HG03378 (cell line): ENCODE measurements around the gene GHDC.
"Not testable (repeated sequence)": the region's sequence is repeated elsewhere in the genome, so short reads cannot be mapped to it uniquely, and the experiment has no call there.

Source experiments
- ATAC-seq: cut with Tn5 transposase; IDR thresholded peaks from one replicate; pipeline ENCODE4 v1.9.1; 2021; ENCODE audit warnings: mild to moderate bottlenecking, moderate library complexity; ENCODE audit not compliant: unreplicated experiment

Gene GHDC, protein sequence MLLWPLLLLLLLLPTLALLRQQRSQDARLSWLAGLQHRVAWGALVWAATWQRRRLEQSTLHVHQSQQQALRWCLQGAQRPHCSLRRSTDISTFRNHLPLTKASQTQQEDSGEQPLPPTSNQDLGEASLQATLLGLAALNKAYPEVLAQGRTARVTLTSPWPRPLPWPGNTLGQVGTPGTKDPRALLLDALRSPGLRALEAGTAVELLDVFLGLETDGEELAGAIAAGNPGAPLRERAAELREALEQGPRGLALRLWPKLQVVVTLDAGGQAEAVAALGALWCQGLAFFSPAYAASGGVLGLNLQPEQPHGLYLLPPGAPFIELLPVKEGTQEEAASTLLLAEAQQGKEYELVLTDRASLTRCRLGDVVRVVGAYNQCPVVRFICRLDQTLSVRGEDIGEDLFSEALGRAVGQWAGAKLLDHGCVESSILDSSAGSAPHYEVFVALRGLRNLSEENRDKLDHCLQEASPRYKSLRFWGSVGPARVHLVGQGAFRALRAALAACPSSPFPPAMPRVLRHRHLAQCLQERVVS

GRCh38 chr17:42193969-42194899 lies at the start of gene GHDC:
Gene GHDC, minus strand, starts transcription at chr17:42194494. Its CDS starts 913 bp downstream, at chr17:42193581.
- no peak for ATAC-seq

DNA sequence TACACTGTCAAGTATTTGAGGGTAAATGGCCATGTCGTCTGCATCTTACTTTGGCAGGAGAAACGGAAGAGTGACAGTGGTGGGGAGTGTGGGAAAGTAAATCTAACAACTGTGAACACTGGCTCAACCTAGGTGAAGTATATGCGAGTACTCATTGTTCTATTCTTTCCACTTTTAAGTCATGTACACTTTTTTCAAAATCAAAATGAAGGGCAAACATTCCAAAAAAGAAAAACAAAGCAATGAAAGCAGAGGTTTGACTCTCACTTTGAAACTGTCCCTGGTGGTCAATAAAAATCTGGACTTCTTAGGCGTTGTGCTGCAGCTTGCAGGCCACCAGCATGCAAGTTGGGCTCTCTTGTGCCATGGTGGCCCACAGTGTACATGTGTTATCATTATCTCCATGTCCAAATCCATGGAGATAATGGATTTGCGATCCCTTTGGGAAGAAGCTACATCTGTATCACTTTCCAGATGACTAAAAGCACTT lies 49.2 kb upstream of the GHDC start:
- no peak for ATAC-seq

DNA sequence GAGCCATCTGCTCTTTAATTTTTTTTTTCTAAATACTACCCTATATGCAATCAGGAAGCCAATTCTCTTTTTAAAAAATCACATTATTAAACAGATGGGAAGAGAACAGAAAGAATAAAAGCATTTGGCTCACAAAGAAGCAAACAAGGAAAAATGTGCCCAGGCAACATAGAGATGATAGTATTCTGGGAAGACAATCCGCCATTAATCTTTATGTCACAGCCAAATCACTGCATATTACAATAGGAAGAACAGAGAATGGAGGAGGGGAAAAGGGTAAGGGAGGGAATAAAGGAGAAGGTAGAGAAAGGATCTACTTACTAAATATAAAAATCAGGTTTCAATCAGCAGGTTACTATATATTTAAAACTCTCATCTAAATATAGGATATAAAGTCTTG lies 47.6 kb upstream of the GHDC start:
- ATAC-seq = no peak

DNA sequence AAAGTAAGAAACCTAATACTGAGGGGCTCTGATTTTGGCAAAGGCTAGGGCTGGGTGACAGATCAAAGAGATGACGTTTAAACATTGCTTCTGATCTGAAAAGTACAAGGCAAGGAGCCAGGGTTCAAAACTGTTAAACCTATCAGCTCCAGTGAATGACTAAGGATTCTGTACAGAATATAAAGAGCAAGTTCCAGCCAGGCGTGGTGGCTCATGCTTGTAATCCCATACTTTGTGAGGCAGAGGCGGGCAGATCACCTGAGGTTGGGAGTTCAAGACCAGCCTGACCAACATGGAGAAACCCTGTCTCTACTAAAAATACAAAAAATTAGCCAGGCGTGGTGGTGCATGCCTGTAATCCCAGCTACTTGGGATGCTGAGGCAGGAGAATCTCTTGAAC lies 46.6 kb upstream of the GHDC start:
- not testable (repeated sequence) for ATAC-seq

GRCh38 chr17:42240201-42240600 lies 45.9 kb upstream of the GHDC start:
- ATAC-seq = no peak

DNA sequence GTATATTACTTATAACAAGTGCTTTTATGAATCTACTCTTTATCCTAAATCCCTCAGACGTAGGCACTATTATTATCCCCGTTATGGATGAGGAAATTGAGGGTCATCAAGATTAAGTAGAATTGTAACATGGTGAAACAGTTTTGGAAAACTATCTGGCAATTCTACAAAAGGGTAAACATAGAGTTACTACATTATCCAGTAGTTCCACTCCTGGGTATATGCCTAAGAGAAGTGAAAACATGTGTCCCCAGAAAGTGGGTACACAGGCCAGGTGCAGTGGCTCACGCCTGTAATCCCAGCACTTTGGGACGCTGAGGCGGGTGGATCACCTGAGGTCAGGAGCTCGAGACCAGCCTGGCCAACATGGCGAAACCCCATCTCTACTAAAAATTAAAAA lies 45.3 kb upstream of the GHDC start:
- ATAC-seq = not testable (repeated sequence)

DNA sequence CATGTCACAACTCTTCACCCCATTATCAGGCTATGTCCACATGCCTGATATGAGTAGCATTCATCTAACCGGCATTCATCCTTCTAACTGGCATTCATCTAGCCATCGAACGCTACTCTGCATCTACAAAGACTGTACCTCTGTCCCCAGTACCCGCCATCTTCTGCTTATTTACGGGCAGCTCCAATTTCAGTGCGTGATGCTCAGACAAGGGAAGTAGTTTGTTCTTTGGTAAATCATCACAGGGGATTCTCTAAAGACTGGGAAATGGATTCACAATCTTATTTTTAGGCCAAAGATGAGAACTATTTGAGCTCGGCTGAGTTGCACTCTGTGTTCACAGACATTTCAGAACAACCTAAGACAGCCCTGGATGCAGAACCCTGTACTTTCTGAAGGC lies 42.5 kb upstream of the GHDC start:
- no peak for ATAC-seq

DNA sequence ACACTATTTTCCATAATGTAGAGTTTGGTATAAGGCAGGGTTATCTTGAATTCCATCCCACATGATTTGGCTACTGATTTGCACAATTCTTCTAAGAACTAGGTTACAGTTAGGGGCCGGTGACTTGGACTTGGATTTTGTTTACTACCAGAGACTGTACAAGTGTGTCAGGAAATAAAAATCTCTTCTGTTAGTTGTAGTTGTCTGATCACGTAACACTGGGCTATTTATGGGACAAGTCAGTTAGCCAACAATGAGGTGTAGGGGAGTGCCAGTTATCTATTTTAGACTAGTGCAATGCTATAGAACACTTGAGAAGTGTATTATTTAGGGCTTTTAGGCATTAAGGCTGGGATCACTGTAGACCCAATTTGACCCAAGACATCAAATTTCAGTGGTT lies 39.7 kb upstream of the GHDC start:
- no peak for ATAC-seq

- no peak for ATAC-seq
Observed at GRCh38 chr17:42233156-42233555, 38.9 kb upstream of the GHDC start.

GRCh38 chr17:42230225-42230624 lies 35.9 kb upstream of the GHDC start:
- ATAC-seq = no peak

DNA sequence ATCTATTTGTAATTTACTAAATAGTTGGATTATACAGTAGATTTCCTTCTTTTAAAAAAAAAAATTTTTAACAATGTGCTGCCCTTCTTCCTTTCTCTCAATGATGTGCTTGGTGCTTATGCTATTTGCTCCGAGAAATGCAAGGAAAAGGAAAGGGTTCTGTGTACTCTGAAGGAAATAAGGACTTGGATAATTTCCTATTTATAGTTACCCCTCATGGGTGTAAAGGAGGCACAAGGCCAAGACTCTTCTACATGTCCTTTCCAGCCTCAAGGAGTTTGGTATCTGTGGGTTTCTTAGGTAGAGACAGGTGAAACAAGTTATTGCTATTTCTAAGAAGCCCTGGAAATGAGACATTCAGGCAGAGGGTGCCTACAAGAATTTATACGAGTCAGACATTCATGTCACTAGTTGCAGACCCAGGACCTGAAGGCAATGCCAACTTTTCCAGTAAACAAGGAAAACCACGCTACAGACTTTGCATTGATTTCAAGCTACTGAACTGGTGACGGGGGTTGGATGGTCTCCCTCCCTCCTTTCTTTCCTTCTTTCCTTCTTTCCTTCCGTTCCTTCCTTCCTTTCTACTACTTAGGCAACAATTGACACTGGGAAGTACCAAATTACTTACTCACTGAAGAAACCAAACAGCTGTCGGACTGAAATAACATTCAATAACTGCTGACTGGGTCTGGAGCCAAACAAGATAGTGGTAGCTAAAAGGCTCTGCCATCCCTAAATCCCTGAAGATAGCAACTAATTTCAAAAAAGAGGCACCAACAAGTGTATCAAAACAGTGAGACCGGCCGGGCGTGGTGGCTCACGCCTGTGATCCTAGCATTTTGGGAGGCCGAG lies 33.8 kb upstream of the GHDC start:
- no peak for ATAC-seq

GRCh38 chr17:42225646-42226045 lies 31.4 kb upstream of the GHDC start:
- no peak for ATAC-seq

GRCh38 chr17:42224651-42225050 lies 30.4 kb upstream of the GHDC start:
- ATAC-seq = no peak

DNA sequence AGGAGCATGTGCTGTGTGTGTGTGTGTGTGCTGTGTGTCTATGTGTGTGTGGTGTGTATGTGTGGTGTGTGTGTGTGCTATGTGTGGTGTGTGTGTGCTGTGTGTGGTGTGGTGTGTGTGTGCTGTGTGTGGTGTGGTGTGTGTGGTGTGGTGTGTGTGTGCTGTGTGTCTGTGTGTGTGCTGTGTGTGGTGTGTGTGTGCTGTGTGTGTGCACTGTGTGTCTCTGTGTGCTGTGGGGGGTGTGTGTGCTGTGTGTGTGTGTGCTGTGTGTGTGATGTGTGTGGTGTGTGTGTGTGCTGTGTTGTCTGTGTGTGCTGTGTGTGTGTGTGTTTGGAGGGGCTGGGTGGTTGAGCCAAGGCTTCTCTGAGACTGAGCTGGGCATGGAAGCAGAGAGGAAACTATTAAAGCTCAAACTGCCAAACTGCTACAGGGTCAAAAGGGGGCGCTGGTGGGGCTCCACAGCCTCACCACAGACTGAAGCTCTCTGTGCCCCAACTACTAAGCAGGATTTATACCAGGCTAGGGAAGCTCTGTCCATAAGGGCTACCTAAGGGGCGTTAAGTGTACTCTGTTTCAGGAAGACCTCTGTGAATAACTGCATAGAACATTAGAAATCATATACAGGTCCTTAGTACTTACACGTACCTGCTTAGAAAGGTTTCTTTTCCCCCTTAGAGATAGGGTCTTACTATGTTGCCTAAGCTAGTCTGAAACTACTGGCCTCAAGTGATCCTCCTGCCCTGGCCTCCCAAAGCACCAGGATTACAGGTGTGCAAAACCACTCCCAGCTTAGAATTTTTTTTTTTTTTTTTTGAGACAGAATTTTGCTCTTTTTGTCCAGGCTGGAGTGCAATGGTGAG lies 27.8 kb upstream of the GHDC start:
- ATAC-seq = no peak

DNA sequence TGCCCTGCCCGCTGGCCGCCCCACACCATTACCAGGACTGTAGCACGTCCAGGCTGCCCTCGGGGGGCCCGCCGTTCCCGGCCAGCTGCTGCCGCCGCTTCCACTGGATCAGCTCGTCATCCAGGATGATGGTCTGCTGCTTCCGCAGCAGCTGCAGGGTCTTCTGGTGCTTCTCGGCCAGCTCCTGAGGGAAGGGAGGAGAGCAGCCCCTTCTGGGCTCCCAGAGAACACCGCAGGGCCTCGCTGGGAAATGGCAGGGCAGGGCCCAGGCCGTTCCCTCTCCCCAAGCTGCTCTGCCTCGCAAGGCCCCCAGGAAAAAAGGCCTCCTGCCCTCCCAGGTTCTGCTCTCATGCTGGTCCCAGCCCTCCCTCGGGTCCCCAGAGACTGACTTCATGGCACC lies 25.0 kb upstream of the GHDC start:
- not testable (repeated sequence) for ATAC-seq

GRCh38 chr17:42214156-42214555 lies 19.9 kb upstream of the GHDC start:
- no peak for ATAC-seq

- ATAC-seq = no peak
Observed at GRCh38 chr17:42212382-42212781, 18.1 kb upstream of the GHDC start.

DNA sequence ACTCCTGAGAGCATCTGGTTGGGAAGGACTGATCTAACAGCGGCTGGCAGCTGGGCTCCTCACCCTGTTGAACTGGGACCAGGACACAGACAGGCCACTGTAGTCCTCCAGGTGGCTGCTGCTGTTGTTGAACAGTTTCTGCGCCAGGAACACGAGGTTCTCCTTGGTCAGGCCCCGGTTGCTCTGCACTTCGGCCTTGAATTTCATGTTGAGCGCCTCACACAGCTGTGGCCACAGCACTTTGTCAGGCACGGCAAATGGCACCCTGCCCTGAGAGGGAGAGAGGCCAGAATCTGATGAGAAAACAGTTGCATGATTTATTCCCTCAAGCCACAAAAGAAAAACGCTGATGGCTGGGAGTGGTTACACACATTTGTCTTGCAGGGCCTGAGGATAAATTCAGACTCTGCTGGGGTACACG lies 17.6 kb upstream of the GHDC start:
- not testable (repeated sequence) for ATAC-seq

DNA sequence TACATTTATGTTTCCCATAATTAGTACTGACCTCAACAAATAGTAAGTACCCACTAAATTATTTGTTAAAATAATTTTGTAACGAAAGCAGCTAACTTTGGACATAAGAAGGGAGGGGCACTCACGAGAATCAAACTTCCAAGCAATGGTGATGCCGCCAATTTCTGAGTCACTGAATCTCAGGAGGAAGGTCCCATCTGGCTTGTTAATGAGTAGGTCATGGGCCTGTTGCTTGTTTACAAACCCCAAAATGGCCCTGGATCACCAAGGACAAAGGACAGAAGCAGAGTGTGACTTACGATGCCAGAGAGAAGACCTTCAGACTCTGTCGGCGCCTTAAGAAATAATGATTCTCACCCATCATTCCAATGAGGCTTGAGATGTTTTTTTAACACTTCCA lies 15.8 kb upstream of the GHDC start:
- ATAC-seq = no peak
